Heart left ventricle (tissue), 16 donors: ENCODE measurements around the gene FXYD7. TPM values are rescaled to one million over a fixed set of nuclear protein-coding genes. Genes with fewer than 3 reads are reported as not detected.

ENCODE experiments used
- ATAC-seq, 4 donors: fragments of 200-7000 bp; cut with Tn5 transposase; one replicate each; pipeline ENCODE4 v1.9.1; 2020 to 2022; ENCODE audit warnings: moderate library complexity in 4 of 4, mild to moderate bottlenecking in 3 of 4, moderate number of reproducible peaks in 1 of 4
- DNase-seq, 5 donors: peaks; one replicate each; pipeline ENCODE4 v3.0.0-alpha.2; 2020
- H3K27ac ChIP-seq, 12 donors: fragments of 200-600 bp; sonication (generic) in 4 of 12; one replicate each; pipeline versions ENCODE4 v1.5.0 to v1.8.0; 2016 to 2022; ENCODE audit warnings: mild to moderate bottlenecking in 2 of 12
- H3K27me3 ChIP-seq, 9 donors: fragments of 200-600 bp; sonication (generic) in 2 of 9; one replicate each; pipeline versions ENCODE4 v1.5.1 to v1.8.0; 2016 to 2022; ENCODE audit warnings: mild to moderate bottlenecking in 3 of 9
- H3K36me3 ChIP-seq, 9 donors: fragments of 200-600 bp; sonication (generic) in 2 of 9; one replicate each; pipeline versions ENCODE4 v1.5.0 to v1.8.0; 2018 to 2022; ENCODE audit warnings: mild to moderate bottlenecking in 2 of 9
- H3K4me1 ChIP-seq, 12 donors: fragments of 200-600 bp; sonication (generic) in 4 of 12; one replicate each; pipeline versions ENCODE4 v1.5.0 to v1.8.0; 2016 to 2022; ENCODE audit warnings: mild to moderate bottlenecking in 3 of 12
- H3K4me3 ChIP-seq, 12 donors: fragments of 200-600 bp; sonication (generic) in 4 of 12; one replicate each; pipeline versions ENCODE4 v1.5.0 to v1.8.0; 2017 to 2022; ENCODE audit warnings: mild to moderate bottlenecking in 9 of 12, moderate library complexity in 4 of 12
- H3K9me3 ChIP-seq, 12 donors: fragments of 200-600 bp; sonication (generic) in 4 of 12; one replicate each; pipeline versions ENCODE4 v1.5.0 to v1.8.0; 2016 to 2022; ENCODE audit warnings: mild to moderate bottlenecking in 1 of 12
- POLR2A ChIP-seq, 2 donors: fragments of 450-650 bp; IDR thresholded peaks; one replicate each; pipeline ENCODE4 v1.6.1; 2017; ENCODE audit warnings: antibody characterized with exemption in 2 of 2, mild to moderate bottlenecking in 2 of 2, moderate library complexity in 2 of 2
- WGBS, 4 donors: extraction: QIAGEN DNeasy Blood & Tissue Kit in 2 of 4; methylation state at CpG; one replicate each; pipeline versions ENCODE4 v1.1.5 to v1.1.7; 2013 to 2018; 5-methylcytosine and 5-hydroxymethylcytosine counted together
- intact Hi-C, 10 donors: fragments of 100-400 bp; cut with DNase I; formaldehyde crosslinking; loops; one replicate each; pipeline versions ENCODE4 v1.11.1 to v1.14.2; 2022
- polyA plus RNA-seq, 2 donors: library from polyadenylated mRNA; stranded (reverse); fragments of 200-250 nt; gene quantifications; one replicate each; pipeline ENCODE4 v1.2.3, GENCODE V29; 2013
- total RNA-seq, 9 donors: library from RNA; depleted of rRNA in 2 of 9; stranded (reverse); fragments of >200 nt in 2 of 9; fragmentation: NEBNext Ultra II Directional in 3 of 9; extraction: Animal tissue kit (Norgen Biotek cat#: 25700) in 3 of 9; gene quantifications; one replicate each; pipeline versions ENCODE4 v1.1.0 to v1.2.4, GENCODE V29; 2016 to 2023
- TF ChIP-seq, protein P1 (sequence below), 12 donors: fragments of 200-600 bp; sonication (generic) in 4 of 12; IDR thresholded peaks; one replicate each; pipeline versions ENCODE4 v1.5.0 to v1.8.0; 2018 to 2022; ENCODE audit warnings: antibody characterized with exemption in 12 of 12, mild to moderate bottlenecking in 5 of 12
- donor health status: ischemic (EF 13 %, LVEDD 7.1; RV severe dilation, severe dysfunction).
- donor health status: healthy with polysubstance abuse.
- donor health status: DM: no; HTN: yes; CAD: no.
- donor health status: DM: no; HTN: no; CAD: no.
- donor health status: ischemic (EF 25% LVEDD 6.9; RV normal size, moderate dysfunction).
- donor health status: ischemic (EF 25% LVEDD 5.7; RV mildly dilated, moderate dysfunction).
- donor health status: healthy.
- donor health status: DM: yes; HTN: yes; CAD: no.
- donor health status: ischemic (EF 35%, LVEDD 5.7; RV mildly dilated, moderate dysfunction).
- donor health status: nonischemic (EF 11% LVEDD 7.7; RV severe dilation, severe dysfunction).
- donor health status: DM: yes; HTN: yes; CAD: no.
- donor health status: PGD.
- donor health status: ischemic (EF 29% LVEDD 5.4; RV normal size, mild dysfunction).
- donor health status: nonischemic (EF 23%, LVEDD 6.1; RV moderate dilation, normal function).

The FXYD7 gene
- total and polyA plus RNA-seq, 11 donors = 0.21 to 0.52 (median 0.28) TPM; not detected in 8

DNA sequence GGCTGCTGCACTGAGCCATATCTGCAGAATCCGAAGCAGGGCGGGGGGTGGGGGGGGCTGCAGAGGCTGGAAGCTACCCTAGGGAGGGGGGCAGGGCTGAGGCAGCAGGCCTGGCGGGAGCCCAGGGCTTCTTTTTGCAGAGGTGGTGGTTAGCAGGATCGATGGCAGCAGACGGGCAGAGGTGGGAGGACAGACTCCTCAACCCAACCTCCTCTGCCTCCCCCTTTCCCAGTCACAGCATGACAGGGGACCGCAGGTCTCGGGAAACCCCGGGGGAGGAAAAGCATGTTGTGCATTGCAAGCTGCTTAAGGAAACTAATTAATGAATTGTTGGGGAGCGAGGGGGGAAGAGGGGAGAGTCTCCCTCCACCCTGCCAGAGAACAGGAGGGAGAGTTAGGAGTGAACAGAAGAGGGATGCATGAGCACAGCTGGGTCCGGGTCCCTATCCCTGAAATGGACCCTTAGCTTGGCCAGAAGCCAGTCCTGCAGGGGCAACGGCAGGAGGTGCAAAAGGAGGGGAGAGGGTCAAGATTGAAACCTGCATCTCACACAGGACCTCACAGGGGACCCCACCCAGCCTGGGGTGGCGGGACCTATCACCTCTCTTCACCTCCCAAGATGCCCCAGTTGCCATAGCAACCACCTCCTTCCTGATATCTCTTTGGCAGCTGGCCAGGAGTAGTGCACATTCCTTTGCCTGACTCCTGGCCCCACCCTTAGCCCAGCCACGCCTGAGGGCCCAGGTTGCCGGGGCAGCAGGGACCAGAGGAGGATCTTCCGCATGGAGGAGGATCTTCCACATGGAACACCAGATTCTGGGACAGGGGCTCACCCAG is 1.8 kb downstream of the FXYD7 start:
- TF ChIP-seq, protein P1, sequence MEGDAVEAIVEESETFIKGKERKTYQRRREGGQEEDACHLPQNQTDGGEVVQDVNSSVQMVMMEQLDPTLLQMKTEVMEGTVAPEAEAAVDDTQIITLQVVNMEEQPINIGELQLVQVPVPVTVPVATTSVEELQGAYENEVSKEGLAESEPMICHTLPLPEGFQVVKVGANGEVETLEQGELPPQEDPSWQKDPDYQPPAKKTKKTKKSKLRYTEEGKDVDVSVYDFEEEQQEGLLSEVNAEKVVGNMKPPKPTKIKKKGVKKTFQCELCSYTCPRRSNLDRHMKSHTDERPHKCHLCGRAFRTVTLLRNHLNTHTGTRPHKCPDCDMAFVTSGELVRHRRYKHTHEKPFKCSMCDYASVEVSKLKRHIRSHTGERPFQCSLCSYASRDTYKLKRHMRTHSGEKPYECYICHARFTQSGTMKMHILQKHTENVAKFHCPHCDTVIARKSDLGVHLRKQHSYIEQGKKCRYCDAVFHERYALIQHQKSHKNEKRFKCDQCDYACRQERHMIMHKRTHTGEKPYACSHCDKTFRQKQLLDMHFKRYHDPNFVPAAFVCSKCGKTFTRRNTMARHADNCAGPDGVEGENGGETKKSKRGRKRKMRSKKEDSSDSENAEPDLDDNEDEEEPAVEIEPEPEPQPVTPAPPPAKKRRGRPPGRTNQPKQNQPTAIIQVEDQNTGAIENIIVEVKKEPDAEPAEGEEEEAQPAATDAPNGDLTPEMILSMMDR (IDR thresholded peaks at IDR 0.05) = no peak
- no peak for TF ChIP-seq POLR2A (IDR thresholded peaks at IDR 0.05)
- WGBS, 4 donors = 28 to 40% (median 32%) methylated on average over 13 to 15 of the region's 15 CpGs
- H3K36me3 ChIP-seq = peaks cover 0 to 9% (median 0%) of the 10 kb centered on the region in 9 donors
- intact Hi-C loops = loop anchor here in 6 of 10 donors (5.0 to 10.0 kb wide), 3 partner anchors 120 to 127 kb away; partner anchors contain the start of gene USF2 (in 5 of the 6)
- ATAC-seq (no peak), DNase-seq (no peak)
- H3K4me1 ChIP-seq = peaks cover 0 to 38% (median 22%) of the 10 kb centered on the region in 12 donors
- no peaks in the 10 kb centered on the region for H3K9me3 ChIP-seq
- H3K27me3 ChIP-seq = peaks cover 0 to 23% (median 0%) of the 10 kb centered on the region in 9 donors
- H3K27ac ChIP-seq = no peak overlapping the region
- H3K4me3 ChIP-seq = no peak overlapping the region

DNA sequence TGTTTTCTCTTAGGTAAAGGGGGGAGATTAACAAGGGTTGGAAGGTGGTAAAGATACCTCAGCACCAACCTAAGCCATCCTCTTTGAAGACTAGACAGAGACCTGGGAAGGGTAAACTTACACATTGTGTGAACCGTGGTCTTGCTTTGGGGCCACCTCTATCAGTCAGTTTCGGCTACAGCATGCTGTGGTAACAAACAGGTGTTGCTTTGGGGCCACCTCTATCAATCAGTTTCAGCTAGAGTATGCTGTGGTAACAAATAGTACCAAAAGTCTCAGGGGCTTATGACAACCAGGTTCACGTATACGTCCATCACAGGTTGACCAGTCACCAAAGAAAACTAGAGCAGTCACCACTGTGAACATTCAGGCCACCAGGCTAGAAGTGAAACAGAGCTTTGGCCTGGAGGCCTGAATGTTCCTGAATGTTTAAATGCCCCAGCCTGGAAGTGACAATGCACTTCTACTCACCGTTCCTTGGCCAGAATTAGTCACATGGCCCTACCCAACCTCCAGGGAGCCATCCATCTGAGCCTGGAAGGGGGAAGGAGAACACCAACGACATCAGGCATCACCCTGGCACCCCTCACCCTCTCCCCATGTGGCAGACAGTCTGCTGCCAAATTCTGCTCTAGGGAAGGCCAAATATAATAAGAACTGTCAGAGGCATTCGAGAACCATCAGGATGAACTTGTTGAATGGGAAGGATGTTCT is 3.8 kb downstream of the FXYD7 start:
- intact Hi-C loops = loop anchor here in 1 of 10 donors (10.0 kb wide), 1 partner anchor 118 kb away; the partner anchor contains the start of gene USF2
- TF ChIP-seq POLR2A (IDR thresholded peaks at IDR 0.05) = no peak
- TF ChIP-seq, protein P1 (IDR thresholded peaks at IDR 0.05) = no peak
- DNase-seq (no peak), ATAC-seq (no peak)
- Histone ChIP-seq H3K36me3 (peaks cover 0 to 4% (median 0%) of the 10 kb centered on the region in 9 donors), H3K27ac (no peak overlapping the region), H3K4me1 (peaks cover 0 to 20% (median 8%) of the 10 kb centered on the region in 12 donors), H3K27me3 (peaks cover 0 to 23% (median 0%) of the 10 kb centered on the region in 9 donors), H3K4me3 (no peak overlapping the region), H3K9me3 (no peaks in the 10 kb centered on the region)
- WGBS, 4 donors = 69 to 71% (median 70%) methylated on average over 7 of the region's 7 CpGs

DNA sequence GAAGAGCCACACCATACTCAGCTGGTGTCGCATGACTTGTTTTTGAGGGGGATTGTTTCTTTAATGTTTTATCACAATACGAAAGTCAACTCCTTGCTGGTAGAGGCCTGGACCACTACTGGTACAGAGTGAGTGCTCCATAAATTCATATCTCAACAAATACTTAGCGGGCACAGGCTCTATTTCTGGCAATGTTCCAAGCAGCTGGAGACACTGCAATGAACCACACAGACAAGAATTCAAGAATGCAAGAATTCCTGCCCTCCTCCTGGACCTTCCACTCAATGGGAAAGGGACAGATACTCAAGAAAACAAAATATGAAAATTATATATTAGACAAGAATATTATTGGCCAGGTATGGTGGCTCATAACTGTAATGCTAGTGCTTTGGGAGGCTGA is 6.4 kb downstream of the FXYD7 start:
- H3K4me1 ChIP-seq = peaks cover 0 to 24% (median 9%) of the 10 kb centered on the region in 12 donors
- ATAC-seq (no peak), DNase-seq (no peak)
- no peak overlapping the region for H3K27ac ChIP-seq
- intact Hi-C loops = loop anchor here in 1 of 10 donors (10.0 kb wide), 1 partner anchor 115 kb away; the partner anchor contains the start of gene USF2
- WGBS, 4 donors = 84 to 88% (median 86%) methylated on average over 3 of the region's 3 CpGs
- TF ChIP-seq POLR2A (IDR thresholded peaks at IDR 0.05) = no peak
- TF ChIP-seq, protein P1 (IDR thresholded peaks at IDR 0.05) = no peak
- H3K27me3 ChIP-seq = peaks cover 0 to 14% (median 4%) of the 10 kb centered on the region in 9 donors
- H3K9me3 ChIP-seq = no peaks in the 10 kb centered on the region
- no peaks in the 10 kb centered on the region for H3K36me3 ChIP-seq
- H3K4me3 ChIP-seq = no peak overlapping the region

DNA sequence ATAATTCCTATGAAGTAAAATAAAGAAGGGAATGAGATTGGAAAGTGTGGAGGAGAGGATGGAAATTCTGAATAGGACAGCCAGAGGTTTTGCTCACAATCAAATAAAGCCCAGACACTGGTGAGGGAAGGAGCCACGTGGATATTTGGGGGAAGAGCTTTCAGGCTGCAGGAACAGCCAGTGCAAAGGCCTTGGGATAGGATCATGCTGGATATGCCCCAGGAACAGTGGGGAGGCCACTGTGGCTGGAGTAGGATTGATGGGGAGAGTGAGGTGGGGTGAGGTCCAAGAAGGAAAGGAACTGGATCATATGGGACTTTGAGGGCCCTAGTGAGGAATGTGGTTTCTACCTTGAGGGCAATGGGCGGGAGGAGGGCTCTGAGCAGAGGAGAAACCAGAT is 7.4 kb downstream of the FXYD7 start:
- DNase-seq = no peak
- H3K27ac ChIP-seq = no peak overlapping the region
- peaks cover 0 to 23% (median 14%) of the 10 kb centered on the region in 12 donors for H3K4me1 ChIP-seq
- no peak overlapping the region for H3K4me3 ChIP-seq
- no peaks in the 10 kb centered on the region for H3K9me3 ChIP-seq
- WGBS, 4 donors = 72 to 85% (median 79%) methylated on average over 2 of the region's 2 CpGs
- H3K36me3 ChIP-seq = no peaks in the 10 kb centered on the region
- no peak for TF ChIP-seq POLR2A (IDR thresholded peaks at IDR 0.05)
- TF ChIP-seq, protein P1 (IDR thresholded peaks at IDR 0.05) = no peak
- intact Hi-C loops = loop anchor here in 1 of 10 donors (5.0 to 10.0 kb wide), 2 partner anchors 94 to 117 kb away; partner anchors contain the start of genes LSR and USF2
- ATAC-seq = no peak
- peaks cover 0 to 24% (median 4%) of the 10 kb centered on the region in 9 donors for H3K27me3 ChIP-seq
